Measurements from ENCODE around the gene WDR73. TPM values are rescaled to one million over a fixed set of nuclear protein-coding genes. Genes with fewer than 3 reads are reported as not detected.

Gene WDR73
- total RNA-seq, 2 donors from 2014 or later: 26.0 to 29.8 TPM

DNA sequence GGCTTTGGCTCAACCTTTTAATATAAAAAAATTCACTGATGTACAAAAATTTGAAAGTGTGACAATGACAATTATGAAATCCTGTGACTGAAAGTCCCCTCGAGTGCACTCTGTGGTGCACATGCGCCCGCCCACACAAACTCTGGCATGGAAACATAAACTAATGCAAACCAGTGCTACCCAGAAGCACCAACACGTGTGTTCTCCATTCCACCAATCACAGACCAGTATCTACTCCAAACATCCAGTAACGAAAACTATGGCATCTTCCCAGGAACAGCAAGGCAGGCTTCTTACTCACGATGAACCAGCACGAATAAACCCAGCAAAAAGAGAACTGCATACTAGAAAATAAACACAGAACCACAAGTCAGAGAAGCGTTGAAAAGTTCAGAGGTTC lies 15.6 kb upstream of the WDR73 start:
- no peaks in the 10 kb centered on the region for H3K27me3 Mint-ChIP-seq
- H3K4me3 Mint-ChIP-seq: no peak overlapping the region
- peak overlapping the region; percentile 43 for H3K27ac Mint-ChIP-seq
- H3K9me3 ChIP-seq (ENCODE audit: control insufficient read depth, low read length, poor library complexity, severe bottlenecking): no peaks in the 10 kb centered on the region
- H3K36me3 Mint-ChIP-seq (ENCODE audit: low read depth): peaks cover 8% of the 10 kb centered on the region
- DNase-seq (no peak), ATAC-seq (no peak)
- peaks cover 19% of the 10 kb centered on the region for H3K4me1 Mint-ChIP-seq

DNA sequence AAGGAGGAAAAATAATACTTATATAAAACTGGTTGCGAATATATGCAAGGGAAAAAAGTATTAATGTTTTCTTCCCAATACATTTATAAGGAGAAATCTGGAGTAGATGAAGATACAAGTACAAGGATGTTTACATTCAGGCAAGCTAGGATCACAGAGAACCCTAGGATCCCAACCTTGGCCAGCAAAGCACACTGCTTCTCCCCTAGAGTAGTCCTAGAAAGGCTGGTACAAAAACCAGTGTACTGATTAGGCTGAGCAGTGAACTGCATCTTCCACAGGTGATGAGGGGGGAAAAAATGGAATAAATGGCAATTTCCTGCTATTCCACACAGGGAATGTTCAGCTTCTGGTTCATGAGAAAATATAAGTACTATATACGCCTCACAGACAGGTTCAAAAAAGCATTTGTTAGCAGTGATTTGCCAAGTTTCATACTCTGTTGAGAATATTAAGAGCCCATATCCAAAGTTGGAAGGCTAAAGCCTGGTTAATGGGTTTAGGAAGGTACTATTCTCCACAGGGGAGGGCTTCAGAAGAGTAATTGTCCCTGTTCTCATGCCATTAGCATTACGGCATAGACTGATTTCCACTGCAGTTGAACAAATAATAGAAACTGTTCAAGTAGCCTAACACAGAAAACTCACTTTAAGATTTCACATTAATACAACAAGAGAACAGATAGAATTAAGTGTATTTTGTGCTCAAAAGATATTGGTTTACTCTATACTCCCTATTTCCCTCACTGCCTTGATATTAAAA lies 14.3 kb upstream of the WDR73 start:
- Mint-ChIP-seq H3K27ac (no peak overlapping the region), H3K4me1 (peaks cover 19% of the 10 kb centered on the region), H3K36me3 (ENCODE audit: low read depth) (peaks cover 8% of the 10 kb centered on the region), H3K27me3 (no peaks in the 10 kb centered on the region), H3K4me3 (no peak overlapping the region)
- DNase-seq: no peak
- H3K9me3 ChIP-seq (ENCODE audit: control insufficient read depth, low read length, poor library complexity, severe bottlenecking): no peaks in the 10 kb centered on the region
- ATAC-seq: no peak

DNA sequence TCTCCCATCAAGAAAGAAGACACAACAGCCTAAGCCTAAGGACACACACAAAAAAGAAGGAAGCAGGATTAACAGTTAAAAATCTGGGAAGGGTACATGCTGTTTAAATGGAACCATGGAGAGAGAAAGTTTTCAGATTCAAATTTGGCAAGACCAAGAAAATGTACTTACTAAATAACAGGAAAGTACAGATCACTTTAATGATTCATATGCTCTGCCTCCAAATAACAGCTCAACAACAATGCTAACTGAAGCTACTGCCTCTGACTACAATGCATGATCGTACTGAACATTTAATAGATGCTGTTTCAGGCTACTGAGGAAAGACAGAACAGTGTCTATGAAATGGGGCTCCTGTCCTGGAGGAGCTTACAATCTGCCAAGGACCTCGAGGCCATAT lies 12.3 kb upstream of the WDR73 start:
- no peak for ATAC-seq
- Mint-ChIP-seq H3K27me3 (no peaks in the 10 kb centered on the region), H3K4me1 (peaks cover 13% of the 10 kb centered on the region), H3K36me3 (ENCODE audit: low read depth) (peaks cover 8% of the 10 kb centered on the region), H3K27ac (peak overlapping the region; percentile 68), H3K4me3 (no peak overlapping the region)
- H3K9me3 ChIP-seq (ENCODE audit: control insufficient read depth, low read length, poor library complexity, severe bottlenecking): no peaks in the 10 kb centered on the region
- no peak for DNase-seq

DNA sequence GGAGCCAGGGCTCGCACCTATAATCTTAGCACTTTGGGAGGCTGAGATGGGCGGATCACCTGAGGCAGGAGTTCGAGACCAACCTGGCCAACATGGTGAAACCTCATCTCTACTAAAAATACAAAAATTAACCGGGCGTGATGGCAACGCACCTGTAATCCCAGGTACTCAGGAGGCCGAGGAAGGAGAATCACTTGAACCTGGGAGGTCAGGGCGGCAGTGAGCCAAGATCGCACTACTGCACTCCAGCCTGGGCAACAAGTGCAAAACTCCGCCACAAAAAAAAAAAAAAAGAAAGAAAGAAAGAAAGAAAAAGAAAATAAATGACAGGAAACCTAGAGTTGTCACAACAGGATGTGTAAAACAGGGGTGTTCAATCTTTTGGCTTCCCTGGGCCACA lies 6.9 kb upstream of the WDR73 start:
- H3K4me1 Mint-ChIP-seq: peaks cover 12% of the 10 kb centered on the region

DNA sequence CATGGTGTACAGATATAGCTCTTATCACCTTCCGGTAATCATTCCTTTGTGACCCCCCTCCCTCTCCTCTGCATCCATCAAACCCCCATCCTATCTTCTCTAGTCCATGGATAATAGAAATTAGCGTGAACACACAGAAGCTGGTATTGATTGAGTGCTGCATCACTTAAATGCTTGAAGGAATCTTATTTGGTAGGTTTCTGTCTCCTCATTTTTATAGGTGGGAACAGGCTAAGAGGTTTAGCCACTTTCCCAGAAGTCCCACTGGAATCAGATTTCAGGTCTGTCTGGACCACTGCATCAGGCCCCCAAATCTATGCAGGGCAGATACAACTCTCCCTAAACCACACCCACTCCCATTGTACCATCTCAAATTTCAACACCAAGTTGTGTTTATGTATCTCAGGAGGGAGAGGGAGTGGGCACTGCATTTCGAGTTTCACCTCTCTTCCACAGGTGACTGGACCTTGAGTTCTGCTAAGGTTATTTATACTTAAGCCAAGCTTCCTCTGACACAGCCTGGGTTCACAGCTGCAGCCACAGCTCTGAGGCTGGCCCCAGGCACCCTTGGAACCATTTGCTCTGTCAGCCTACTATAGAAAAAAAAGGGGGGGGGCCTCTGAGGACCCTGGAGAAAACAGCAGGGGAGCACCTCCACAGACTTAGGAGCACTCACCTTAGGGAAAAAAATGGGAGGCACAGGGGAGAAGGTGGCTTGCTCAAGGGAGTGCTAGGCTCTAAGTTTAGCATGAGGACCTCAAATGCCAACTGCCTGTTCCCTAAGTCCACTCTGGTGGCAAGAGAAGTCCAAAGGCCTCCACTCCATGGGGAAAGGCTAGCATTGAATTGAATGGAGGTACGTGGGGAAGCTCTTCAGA lies 6.1 kb upstream of the WDR73 start:
- ATAC-seq (no peak), DNase-seq (no peak)
- peaks cover 16% of the 10 kb centered on the region for H3K4me1 Mint-ChIP-seq
- no peaks in the 10 kb centered on the region for H3K27me3 Mint-ChIP-seq
- H3K27ac Mint-ChIP-seq: peak overlapping the region; percentile 43
- no peaks in the 10 kb centered on the region for H3K9me3 ChIP-seq (ENCODE audit: control insufficient read depth, low read length, poor library complexity, severe bottlenecking)
- H3K4me3 Mint-ChIP-seq: peak overlapping the region; percentile 21
- H3K36me3 Mint-ChIP-seq (ENCODE audit: low read depth): no peaks in the 10 kb centered on the region

More for the DNA sequence above, 6.9 kb upstream of the WDR73 start:
- Mint-ChIP-seq H3K27me3 (no peaks in the 10 kb centered on the region), H3K4me3 (peak overlapping the region; percentile 53), H3K27ac (no peak overlapping the region), H3K36me3 (ENCODE audit: low read depth) (no peaks in the 10 kb centered on the region)
- H3K9me3 ChIP-seq (ENCODE audit: control insufficient read depth, low read length, poor library complexity, severe bottlenecking): no peaks in the 10 kb centered on the region
- no peak for DNase-seq
- ATAC-seq: no peak

DNA sequence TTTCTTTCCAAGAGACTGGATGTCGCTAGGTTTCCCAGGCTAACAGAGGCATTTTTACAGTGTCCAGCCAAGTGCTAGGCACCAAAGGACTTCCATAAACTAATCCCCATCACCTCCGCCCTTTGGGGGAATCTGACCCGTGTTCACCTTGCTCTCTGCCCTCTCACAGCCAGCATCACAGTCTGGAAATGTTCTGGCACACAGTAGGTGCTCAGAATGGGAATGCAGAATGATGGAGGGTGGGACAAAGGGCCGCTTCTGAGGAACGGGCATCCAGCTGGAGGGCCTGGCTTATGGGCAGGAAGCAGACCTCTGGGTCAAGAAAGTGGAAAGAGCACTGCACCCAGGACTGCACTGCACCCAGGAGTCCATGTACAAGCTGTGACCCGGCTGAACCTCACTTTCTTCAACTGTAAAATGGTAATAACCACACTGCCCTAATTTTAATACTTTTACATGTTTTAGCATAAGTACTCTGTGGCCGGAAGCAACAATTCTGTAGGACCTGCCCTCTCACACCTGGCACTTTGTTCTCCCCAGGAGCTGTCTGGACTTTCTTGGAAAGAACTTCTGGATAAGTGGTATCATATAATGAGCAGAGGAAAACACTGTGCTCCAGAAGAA lies 4.8 kb upstream of the WDR73 start:
- Mint-ChIP-seq H3K36me3 (ENCODE audit: low read depth) (no peaks in the 10 kb centered on the region), H3K4me1 (peaks cover 23% of the 10 kb centered on the region), H3K4me3 (peak overlapping the region; percentile 85), H3K27me3 (no peaks in the 10 kb centered on the region), H3K27ac (peak overlapping the region; percentile 32)
- H3K9me3 ChIP-seq (ENCODE audit: control insufficient read depth, low read length, poor library complexity, severe bottlenecking): no peaks in the 10 kb centered on the region
- no peak for ATAC-seq
- no peak for DNase-seq

DNA sequence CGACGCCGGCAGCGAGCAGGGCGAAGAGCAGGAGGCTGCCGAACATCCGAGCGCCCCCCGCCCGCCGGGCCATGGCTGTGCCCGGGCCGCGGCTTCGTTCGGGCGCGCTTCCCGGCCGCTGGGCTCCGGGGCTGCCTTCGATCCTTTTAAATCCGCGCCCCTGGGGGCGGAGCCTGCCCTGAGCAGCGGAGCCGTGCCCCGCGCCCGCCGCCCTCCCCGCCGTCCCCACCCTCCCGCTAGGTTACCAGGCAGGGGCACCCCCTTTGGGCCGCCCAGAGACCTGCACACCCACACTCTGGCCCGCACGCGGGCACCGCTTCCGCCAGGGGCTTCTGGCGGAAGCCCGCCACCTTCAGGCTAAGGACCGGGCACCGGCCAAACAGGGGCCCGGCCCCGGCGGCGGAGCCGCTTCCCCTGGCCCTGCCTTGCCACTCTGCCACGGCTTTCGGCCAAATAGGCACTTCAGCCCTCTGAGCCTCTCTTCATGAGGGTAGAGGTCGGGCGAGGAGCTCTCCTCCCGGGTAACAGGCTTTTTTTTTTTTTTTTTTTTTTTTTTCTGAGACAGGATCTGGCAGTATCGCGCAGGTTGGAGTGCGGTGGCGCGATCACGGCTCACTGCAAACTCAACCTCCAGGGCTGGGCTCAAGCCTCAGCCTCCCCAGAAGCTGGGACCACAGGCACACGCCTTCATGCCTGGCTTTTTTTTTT lies 4.2 kb upstream of the WDR73 start, which contains the start of gene NMB:
Gene NMB (minus strand): TSS at position 120 of the 708 bp plus-strand sequence. CDS start 47 bp downstream, at position 73.
- peak within 1 kb of the TSS; percentile 85 for H3K4me3 Mint-ChIP-seq
- no peaks in the 10 kb centered on the region for H3K27me3 Mint-ChIP-seq
- ATAC-seq (peak; percentile 76), DNase-seq (peak; percentile 73 to 86 (median 84))
- H3K9me3 ChIP-seq (ENCODE audit: control insufficient read depth, low read length, poor library complexity, severe bottlenecking): no peaks in the 10 kb centered on the region
- peak within 1 kb of the TSS; percentile 32 for H3K27ac Mint-ChIP-seq
- H3K4me1 Mint-ChIP-seq: peaks cover 25% of the 10 kb centered on the region
- H3K36me3 Mint-ChIP-seq (ENCODE audit: low read depth): no peaks in the 10 kb centered on the region

DNA sequence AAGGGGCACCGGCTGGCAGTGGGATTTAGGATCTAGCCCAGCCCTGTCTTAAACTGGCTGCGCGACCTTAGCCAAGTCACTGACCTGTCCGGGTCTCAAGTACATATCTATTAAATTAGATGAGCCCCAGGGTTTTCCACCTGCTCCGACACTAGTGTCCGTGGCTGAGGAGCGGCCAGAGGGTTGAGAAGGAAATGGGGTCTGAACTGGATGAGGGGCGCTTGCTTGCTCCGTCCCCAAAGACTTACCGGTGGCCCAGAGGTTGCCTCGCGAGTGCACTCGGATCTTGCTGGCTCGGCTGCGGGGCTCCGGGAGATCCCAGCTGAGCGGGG lies 3.6 kb upstream of the WDR73 start:
- peak overlapping the region; percentile 24 for H3K27ac Mint-ChIP-seq
- DNase-seq (no peak), ATAC-seq (no peak)
- no peaks in the 10 kb centered on the region for H3K36me3 Mint-ChIP-seq (ENCODE audit: low read depth)
- H3K4me1 Mint-ChIP-seq: peaks cover 25% of the 10 kb centered on the region
- peak overlapping the region; percentile 85 for H3K4me3 Mint-ChIP-seq
- H3K9me3 ChIP-seq (ENCODE audit: control insufficient read depth, low read length, poor library complexity, severe bottlenecking): no peaks in the 10 kb centered on the region
- no peaks in the 10 kb centered on the region for H3K27me3 Mint-ChIP-seq

DNA sequence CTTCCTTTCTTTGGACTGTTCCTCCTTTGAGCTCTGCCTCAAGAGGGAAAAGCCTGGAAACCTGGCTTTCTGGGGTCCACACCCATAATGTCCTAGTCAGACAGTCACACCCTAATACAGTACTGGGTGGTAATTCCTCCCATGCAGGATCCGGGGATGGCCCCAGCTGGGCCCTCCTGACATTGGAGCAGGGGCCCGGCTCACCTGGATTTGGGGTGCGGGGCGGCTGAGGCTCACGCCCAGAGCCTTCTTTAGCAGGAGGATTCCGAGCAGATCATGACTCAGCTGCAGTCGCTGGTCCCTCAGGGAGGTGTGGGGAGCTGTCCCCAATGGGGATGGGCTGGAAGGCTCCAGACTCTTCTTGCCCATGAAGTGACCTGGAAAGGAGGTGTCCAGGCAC lies 2.9 kb upstream of the WDR73 start:
- H3K36me3 Mint-ChIP-seq (ENCODE audit: low read depth): no peaks in the 10 kb centered on the region
- peaks cover 30% of the 10 kb centered on the region for H3K4me1 Mint-ChIP-seq
- H3K27me3 Mint-ChIP-seq: no peaks in the 10 kb centered on the region
- DNase-seq: no peak
- H3K9me3 ChIP-seq (ENCODE audit: control insufficient read depth, low read length, poor library complexity, severe bottlenecking): no peaks in the 10 kb centered on the region
- peak overlapping the region; percentile 85 for H3K4me3 Mint-ChIP-seq
- H3K27ac Mint-ChIP-seq: peak overlapping the region; percentile 24
- no peak for ATAC-seq

DNA sequence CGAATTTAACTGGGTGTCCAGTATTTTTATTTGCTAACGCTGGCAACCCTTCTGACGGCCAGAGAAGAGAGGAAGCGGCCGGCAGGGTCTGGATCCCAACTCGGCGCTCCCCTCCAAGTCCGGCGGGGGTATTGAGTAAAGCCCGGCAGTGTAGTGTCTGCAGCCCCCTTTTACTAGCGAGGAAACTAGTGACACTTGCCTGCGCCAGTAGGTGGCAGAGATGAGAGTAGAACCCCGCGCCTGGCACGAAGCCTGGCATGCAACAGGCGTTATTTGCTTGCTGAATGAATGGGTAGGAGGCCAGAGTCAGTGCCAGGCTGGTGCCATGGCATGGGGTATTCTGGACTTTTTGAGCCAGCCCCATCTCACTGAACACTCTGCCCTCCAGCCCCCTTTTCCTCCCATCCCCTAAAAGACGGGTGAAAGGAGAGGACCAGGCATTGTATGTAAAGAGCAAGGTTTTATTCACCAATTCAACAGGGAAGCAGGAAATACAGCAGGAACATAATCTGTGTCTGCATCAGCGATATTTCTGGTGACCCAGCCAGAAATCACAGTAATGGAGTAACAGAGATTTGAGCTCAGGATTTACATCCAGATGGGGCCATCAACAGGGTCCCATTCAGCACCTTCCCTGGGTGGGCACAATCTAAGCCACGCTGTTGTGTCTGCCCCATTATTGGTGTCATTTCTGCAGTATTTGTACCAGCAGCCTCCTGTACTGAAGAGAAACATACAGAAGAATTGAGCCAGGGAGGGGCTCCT lies 788 bp upstream of the WDR73 start:
- Mint-ChIP-seq H3K36me3 (ENCODE audit: low read depth) (peaks cover 2% of the 10 kb centered on the region), H3K27me3 (no peaks in the 10 kb centered on the region), H3K27ac (peak overlapping the region; percentile 95), H3K4me1 (peaks cover 30% of the 10 kb centered on the region), H3K4me3 (peak overlapping the region; percentile 80)
- ATAC-seq (peak; percentile 55), DNase-seq (peak; percentile 49 to 63 (median 61))
- H3K9me3 ChIP-seq (ENCODE audit: control insufficient read depth, low read length, poor library complexity, severe bottlenecking): no peaks in the 10 kb centered on the region

DNA sequence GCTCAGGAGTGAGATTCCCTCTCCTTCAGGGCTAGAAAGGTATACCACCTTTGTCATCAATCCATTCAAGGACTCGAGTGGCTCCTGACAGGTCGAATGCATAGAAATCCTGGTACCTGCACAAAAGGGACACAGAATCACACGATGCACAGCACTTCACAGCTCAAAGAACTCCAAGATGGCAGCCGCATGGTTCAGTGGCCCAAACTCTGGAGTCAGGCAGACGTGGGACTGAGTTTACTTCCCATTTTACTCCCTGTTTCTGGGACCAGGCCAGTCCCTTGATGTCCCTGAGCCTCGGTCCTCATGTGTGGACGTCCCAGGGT lies 536 bp downstream of the WDR73 start:
- peak overlapping the region; percentile 95 for H3K27ac Mint-ChIP-seq
- peaks cover 2% of the 10 kb centered on the region for H3K36me3 Mint-ChIP-seq (ENCODE audit: low read depth)
- peaks cover 27% of the 10 kb centered on the region for H3K4me1 Mint-ChIP-seq
- DNase-seq (no peak), ATAC-seq (no peak)
- no peaks in the 10 kb centered on the region for H3K9me3 ChIP-seq (ENCODE audit: control insufficient read depth, low read length, poor library complexity, severe bottlenecking)
- peak overlapping the region; percentile 95 for H3K4me3 Mint-ChIP-seq
- H3K27me3 Mint-ChIP-seq: no peaks in the 10 kb centered on the region

DNA sequence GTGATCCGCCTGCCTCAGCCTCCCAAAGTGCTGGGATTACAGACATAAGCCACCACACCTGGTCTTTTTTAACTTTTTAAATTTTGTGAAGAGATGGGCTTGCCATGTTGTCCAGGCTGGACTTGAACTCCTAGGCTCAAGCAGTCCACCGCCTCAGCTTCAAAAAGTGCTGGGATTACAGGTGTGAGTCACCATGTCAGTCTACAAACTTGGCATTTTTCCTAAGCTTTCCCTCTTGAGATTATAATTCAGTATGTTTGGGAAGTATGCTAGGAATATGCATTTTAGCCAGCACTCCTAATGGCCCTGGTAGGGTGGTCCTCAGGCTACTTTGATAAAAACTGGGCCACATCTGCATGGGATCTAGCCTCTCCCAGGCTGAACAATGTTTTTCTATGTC lies 4.4 kb downstream of the WDR73 start:
- peak overlapping the region; percentile 60 for H3K27ac Mint-ChIP-seq
- ATAC-seq (no peak), DNase-seq (no peak)
- H3K36me3 Mint-ChIP-seq (ENCODE audit: low read depth): peaks cover 7% of the 10 kb centered on the region
- H3K4me1 Mint-ChIP-seq: peaks cover 20% of the 10 kb centered on the region
- H3K4me3 Mint-ChIP-seq: no peak overlapping the region
- H3K27me3 Mint-ChIP-seq: no peaks in the 10 kb centered on the region
- H3K9me3 ChIP-seq (ENCODE audit: control insufficient read depth, low read length, poor library complexity, severe bottlenecking): no peaks in the 10 kb centered on the region
